Fibroblast of skin of right quadriceps (primary cell): ENCODE results near the gene CDPF1.
"Not testable (repeated sequence)": the region's sequence is repeated elsewhere in the genome, so short reads cannot be mapped to it uniquely, and the experiment has no call there.

ENCODE experiments used
- DNase-seq: peaks from one replicate; pipeline ENCODE4 v3.0.0-alpha.2; 2013

CDPF1 gene

GRCh38 chr22:46281866-46282678, 32.0 kb upstream of the CDPF1 start:
- DNase-seq, result no peak

- no peak for DNase-seq
Measured at GRCh38 chr22:46280999-46281623, 31.0 kb upstream of the CDPF1 start.

- no peak for DNase-seq
Measured at GRCh38 chr22:46280063-46280817, 30.1 kb upstream of the CDPF1 start.

- no peak for DNase-seq
Measured at GRCh38 chr22:46278656-46279645, 28.9 kb upstream of the CDPF1 start.

- no peak for DNase-seq
Measured at GRCh38 chr22:46276563-46276962, 26.5 kb upstream of the CDPF1 start.

GRCh38 chr22:46275455-46276122, 25.5 kb upstream of the CDPF1 start:
- no peak for DNase-seq

- DNase-seq, result no peak
Measured at GRCh38 chr22:46274381-46274780, 24.3 kb upstream of the CDPF1 start.

- no peak for DNase-seq
Measured at GRCh38 chr22:46273432-46274148, 23.5 kb upstream of the CDPF1 start.

- DNase-seq, result no peak
Measured at GRCh38 chr22:46272762-46273431, 22.8 kb upstream of the CDPF1 start.

GRCh38 chr22:46272196-46272595, 22.1 kb upstream of the CDPF1 start:
- no peak for DNase-seq

- DNase-seq, result no peak
Measured at GRCh38 chr22:46269564-46269963, 19.5 kb upstream of the CDPF1 start.

- peak; percentile 74 for DNase-seq
Measured at GRCh38 chr22:46267431-46268279, 17.6 kb upstream of the CDPF1 start, which contains the start of gene TTC38. Gene TTC38, plus strand, starts transcription at chr22:46268008. Its CDS starts 32 bp downstream, at chr22:46268040.

- DNase-seq, result not testable (repeated sequence)
Measured at GRCh38 chr22:46265627-46266026, 15.5 kb upstream of the CDPF1 start.

- not testable (repeated sequence) for DNase-seq
Measured at GRCh38 chr22:46264520-46264919, 14.4 kb upstream of the CDPF1 start.

GRCh38 chr22:46263216-46263590, 13.1 kb upstream of the CDPF1 start, which contains the start of gene PKDREJ:
Gene PKDREJ, minus strand, starts transcription at chr22:46263343. Its CDS starts 21 bp downstream, at chr22:46263322.
- DNase-seq, result no peak

GRCh38 chr22:46262449-46263215, 12.5 kb upstream of the CDPF1 start:
- peak; percentile 35 for DNase-seq

GRCh38 chr22:46260038-46260437, 9.9 kb upstream of the CDPF1 start:
- no peak for DNase-seq

GRCh38 chr22:46259374-46259773, 9.3 kb upstream of the CDPF1 start:
- no peak for DNase-seq
